HL-60/S4 (cell line): ENCODE results near the gene USP28.
"Not testable (repeated sequence)": the region's sequence is repeated elsewhere in the genome, so short reads cannot be mapped to it uniquely, and the experiment has no call there.

Experiments
- in situ Hi-C: fragments of 300-500 bp; cut with MboI; formaldehyde crosslinking; loops from 2 replicates; pipeline ENCODE4 v1.14.3; 2022; ENCODE audit warnings: low sequenced_read_pairs

The USP28 gene

DNA sequence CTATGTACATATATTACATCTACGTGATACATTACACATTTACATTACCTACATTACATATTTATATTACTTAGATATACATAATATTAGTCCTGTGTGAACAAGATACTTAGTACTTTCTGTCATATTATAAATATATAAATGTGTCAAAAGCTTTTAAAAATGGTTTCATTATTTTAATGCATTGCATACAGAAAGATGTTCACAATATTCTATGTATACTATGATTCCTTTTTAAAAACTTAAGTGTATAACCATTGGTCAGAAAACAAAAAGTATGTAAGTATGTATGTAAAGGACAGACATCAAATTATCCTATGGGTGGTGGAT is 101.2 kb downstream of the USP28 start:
- in situ Hi-C loops: no loop called here

- in situ Hi-C loops: no loop called here
Observed at GRCh38 chr11:113773416-113774173, 101.8 kb downstream of the USP28 start, which contains the start of gene ZW10. TSS of gene ZW10 (minus strand) at chr11:113773692. CDS start at chr11:113773666, 26 bp downstream.

DNA sequence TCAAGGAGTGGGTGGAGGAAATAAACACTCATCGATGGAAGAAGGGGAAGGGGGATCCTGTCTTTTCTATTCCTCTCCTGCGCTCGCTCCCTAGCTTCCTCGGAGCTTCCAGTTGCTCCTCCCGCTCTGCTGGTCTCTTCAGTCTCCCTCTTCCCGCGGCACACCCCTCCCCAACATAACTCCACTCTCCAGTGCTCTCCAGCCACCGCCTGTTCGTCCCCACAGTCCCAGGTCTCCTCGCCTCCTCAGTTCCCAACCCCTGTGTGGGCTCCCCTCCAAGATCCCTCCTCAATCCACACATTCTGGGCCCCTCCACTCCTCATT is 102.3 kb downstream of the USP28 start:
- in situ Hi-C loops: no loop called here

- in situ Hi-C loops: no loop called here
Observed at GRCh38 chr11:113771964-113772363, 103.4 kb downstream of the USP28 start.

DNA sequence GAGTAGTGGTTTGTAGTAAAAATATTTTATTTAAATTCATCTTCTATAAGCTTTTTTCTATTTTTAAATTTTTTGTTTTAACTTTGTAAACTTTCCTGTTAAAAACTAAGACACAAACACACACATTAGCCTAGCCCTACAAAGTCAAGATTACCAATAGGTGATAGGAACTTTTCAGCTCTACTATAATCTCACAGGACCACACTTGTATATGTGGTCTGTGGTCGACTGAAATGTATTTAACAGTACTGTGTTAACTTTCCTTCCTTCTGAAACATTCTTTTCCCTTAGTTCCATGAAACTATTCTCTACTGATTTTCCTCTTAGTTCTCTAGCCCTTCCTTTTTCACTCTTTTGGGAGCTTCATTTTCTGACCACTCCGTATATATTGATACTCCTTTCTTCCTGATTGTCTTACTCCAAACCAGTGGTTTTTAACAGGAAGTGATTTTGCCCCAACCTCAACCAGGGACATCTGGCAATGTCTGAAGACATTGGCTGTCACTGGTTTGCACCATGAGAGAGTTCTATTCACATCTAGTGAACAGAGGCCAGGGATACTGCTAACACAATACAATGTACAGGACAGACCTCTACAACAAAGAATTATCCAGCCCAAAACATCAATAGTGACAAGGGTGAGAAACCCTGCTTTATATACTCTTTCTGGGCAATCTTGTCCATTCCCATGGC is 110.7 kb downstream of the USP28 start:
- in situ Hi-C loops: no loop called here

GRCh38 chr11:113763040-113763439 is 112.3 kb downstream of the USP28 start:
- in situ Hi-C loops: not testable (repeated sequence)

DNA sequence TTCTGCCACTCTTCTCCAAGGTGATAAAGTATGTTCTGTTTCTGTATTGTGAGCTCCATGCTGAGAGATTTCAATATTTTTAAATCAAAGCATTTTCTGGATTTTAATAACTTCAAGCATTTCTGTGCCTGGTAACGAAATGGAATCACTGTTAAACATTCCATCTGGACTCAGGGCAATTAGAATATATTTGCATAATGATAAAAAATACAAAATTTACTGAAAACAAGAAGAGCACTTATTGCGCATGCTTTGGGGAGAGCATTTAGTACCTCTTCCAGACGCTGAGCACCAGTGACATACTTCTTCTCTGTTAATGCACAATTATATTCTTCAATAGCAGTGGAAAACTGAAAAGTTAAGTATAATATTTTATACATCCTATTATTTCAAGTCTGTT is 115.1 kb downstream of the USP28 start:
- in situ Hi-C loops: no loop called here

GRCh38 chr11:113752932-113753331 is 122.4 kb downstream of the USP28 start:
- in situ Hi-C loops: no loop called here
